Prostate gland (tissue), 2 donors: ENCODE results near the gene ARGLU1.

Source experiments
- CTCF ChIP-seq, 4 experiments: fragments of 200-600 bp in 2 of 4; fragments of 450-650 bp in 2 of 4; sonication (generic) in 2 of 4; IDR thresholded peaks; 1 replicate in 3 of 4; 2 replicates in 1 of 4; pipeline ENCODE4 v1.5.1; 2016 to 2019; ENCODE audit warnings: antibody characterized with exemption in 4 of 4, mild to moderate bottlenecking in 2 of 4, moderate library complexity in 2 of 4
- POLR2A ChIP-seq: fragments of 450-650 bp; IDR thresholded peaks from one replicate; pipeline ENCODE4 v1.6.1; 2016; ENCODE audit warnings: antibody characterized with exemption, mild to moderate bottlenecking
- POLR2AphosphoS5 ChIP-seq: sonication (generic); formaldehyde crosslinking; IDR thresholded peaks from one replicate; pipeline ENCODE4 v1.6.1; 2017; ENCODE audit warnings: antibody characterized with exemption

GRCh38 chr13:106532111-106532929, 35.6 kb downstream of the ARGLU1 start:
- TF ChIP-seq POLR2A (no peak), CTCF (IDR thresholded peaks at IDR 0.05) (no peak), POLR2AphosphoS5 (no peak)
